Cerebellar nuclear complex (tissue), 1 donor: Measurements from ENCODE around the gene RUNX2.

Experiments used
- DNase-seq, 2 experiments: peaks; one replicate each; lab custom pipeline; 2025; lab: John Stamatoyannopoulos, UW

RUNX2 gene

GRCh38 chr6:45677381-45678284, 349.5 kb downstream of the RUNX2 start:
- no peak for DNase-seq

GRCh38 chr6:45678285-45678607, 350.1 kb downstream of the RUNX2 start:
- no peak for DNase-seq

- DNase-seq = no peak
Measured at GRCh38 chr6:45679163-45679562, 351.0 kb downstream of the RUNX2 start.

- no peak for DNase-seq
Measured at GRCh38 chr6:45679631-45680030, 351.5 kb downstream of the RUNX2 start.

- DNase-seq = no peak
Measured at GRCh38 chr6:45681860-45682511, 353.9 kb downstream of the RUNX2 start.

GRCh38 chr6:45684476-45684875, 356.3 kb downstream of the RUNX2 start:
- no peak for DNase-seq

- DNase-seq = no peak
Measured at GRCh38 chr6:45685076-45685475, 356.9 kb downstream of the RUNX2 start.

- DNase-seq = no peak
Measured at GRCh38 chr6:45686841-45687569, 358.9 kb downstream of the RUNX2 start.

GRCh38 chr6:45687570-45687969, 359.4 kb downstream of the RUNX2 start:
- no peak for DNase-seq

GRCh38 chr6:45688180-45688579, 360.1 kb downstream of the RUNX2 start:
- DNase-seq = no peak

- no peak for DNase-seq
Measured at GRCh38 chr6:45689926-45690615, 361.9 kb downstream of the RUNX2 start.

GRCh38 chr6:45690846-45691245, 362.7 kb downstream of the RUNX2 start:
- DNase-seq = no peak

GRCh38 chr6:45691426-45691825, 363.3 kb downstream of the RUNX2 start:
- no peak for DNase-seq

GRCh38 chr6:45692021-45692420, 363.9 kb downstream of the RUNX2 start:
- DNase-seq = no peak

- no peak for DNase-seq
Measured at GRCh38 chr6:45696738-45697137, 368.6 kb downstream of the RUNX2 start.

GRCh38 chr6:45697605-45698004, 369.5 kb downstream of the RUNX2 start:
- DNase-seq = no peak

GRCh38 chr6:45698046-45698445, 369.9 kb downstream of the RUNX2 start:
- DNase-seq = no peak

- DNase-seq = no peak
Measured at GRCh38 chr6:45699663-45700062, 371.5 kb downstream of the RUNX2 start.

- DNase-seq = no peak
Measured at GRCh38 chr6:45702849-45703739, 375.0 kb downstream of the RUNX2 start.

- no peak for DNase-seq
Measured at GRCh38 chr6:45704056-45704800, 376.1 kb downstream of the RUNX2 start.
